Motor neuron (in vitro differentiated cells): ENCODE data around the gene MAPK11. TPM values are rescaled to one million over a fixed set of nuclear protein-coding genes. Genes with fewer than 3 reads are reported as not detected.

Experiments
- ATAC-seq, 8 experiments: fragments of 200-7000 bp; cut with Tn5 transposase; replicated peaks in 6 of 8; 2 replicates each; pipeline ENCODE4 v1.8.0; 2021; ENCODE audit warnings: mild to moderate bottlenecking in 8 of 8, moderate library complexity in 8 of 8
- H3K27ac ChIP-seq, 2 donors: fragments of 250-450 bp; sonication (Bioruptor Pico); 2 replicates each; pipeline ENCODE4 v1.9.0; 2021; ENCODE audit warnings: antibody characterized with exemption in 2 of 2, mild to moderate bottlenecking in 2 of 2, moderate library complexity in 1 of 2
- H3K4me1 ChIP-seq, 2 donors: fragments of 250-450 bp; sonication (Bioruptor Pico); replicated peaks in 1 of 2; 2 replicates each; pipeline ENCODE4 v1.6.1; 2021; ENCODE audit warnings: antibody characterized with exemption in 2 of 2, mild to moderate bottlenecking in 2 of 2, moderate library complexity in 1 of 2
- H3K4me3 ChIP-seq, 5 donors: fragments of 250-450 bp; sonication (Bioruptor Pico); 2 replicates each; pipeline ENCODE4 v1.9.0; 2021; ENCODE audit warnings: antibody characterized with exemption in 5 of 5, mild to moderate bottlenecking in 5 of 5, moderate library complexity in 4 of 5
- WGBS, 10 experiments: fragments of 450-650 bp; shearing (Covaris generic); methylation state at CpG; one replicate each; pipeline ENCODE4 v1.0.0; 2022; 5-methylcytosine and 5-hydroxymethylcytosine counted together
- in situ Hi-C, 9 experiments: fragments of 400-800 bp; cut with MboI; loops; one replicate each; pipeline ENCODE4 v1.15.0; 2021; ENCODE audit warnings: low sequenced_read_pairs in 9 of 9, low pct_unique_long_range_greater_than_20kb in 2 of 9; ENCODE audit not compliant: unreplicated experiment in 9 of 9
- total RNA-seq, 8 experiments: library from RNA; unstranded; fragments of 300-600 nt; gene quantifications; 2 replicates each; pipeline versions ENCODE4 v1.2.3 to v1.2.4, GENCODE V29; 2022

The MAPK11 gene
- total RNA-seq, 8 experiments from 2014 or later: 2.6 to 26.7 (median 15.9) TPM

GRCh38 chr22:50258361-50259292 is 11.6 kb downstream of the MAPK11 start:
- Histone ChIP-seq H3K4me1 (peaks cover 26 to 29% of the 10 kb centered on the region in 2 donors), H3K4me3 (no peak overlapping the region), H3K27ac (no peak overlapping the region)
- 20 to 100% (median 83%) methylated on average over 1 to 15 of the region's 24 CpGs; no CpG with 5 or more reads in 4 of the 10 experiments for WGBS, 10 experiments
- in situ Hi-C loops: no loop called here
- ATAC-seq: no peak

- in situ Hi-C loops: no loop called here
- H3K4me3 ChIP-seq: no peak overlapping the region
- no peak for ATAC-seq
- WGBS, 10 experiments: 100% methylated on average over 2 of the region's 31 CpGs; no CpG with 5 or more reads in 9 of the 10 experiments
- peaks cover 19 to 21% of the 10 kb centered on the region in 2 donors for H3K4me1 ChIP-seq
- no peak overlapping the region for H3K27ac ChIP-seq
Measured at GRCh38 chr22:50257451-50258360, 12.5 kb downstream of the MAPK11 start.

- ATAC-seq: no peak
- Histone ChIP-seq H3K4me1 (peaks cover 16 to 19% of the 10 kb centered on the region in 2 donors), H3K27ac (no peak overlapping the region), H3K4me3 (no peak overlapping the region)
- in situ Hi-C loops: no loop called here
- 100% methylated on average over 2 of the region's 16 CpGs; no CpG with 5 or more reads in 9 of the 10 experiments for WGBS, 10 experiments
Measured at GRCh38 chr22:50257041-50257440, 13.1 kb downstream of the MAPK11 start.

GRCh38 chr22:50256258-50256862 is 13.8 kb downstream of the MAPK11 start:
- Histone ChIP-seq H3K4me1 (peaks cover 22 to 24% of the 10 kb centered on the region in 2 donors), H3K27ac (no peak overlapping the region), H3K4me3 (no peak overlapping the region)
- in situ Hi-C loops: no loop called here
- ATAC-seq: no peak
- WGBS, 10 experiments: 80 to 90% methylated on average over 1 to 6 of the region's 12 CpGs; no CpG with 5 or more reads in 8 of the 10 experiments

- H3K4me3 ChIP-seq: no peak overlapping the region
- H3K27ac ChIP-seq: no peak overlapping the region
- WGBS, 10 experiments: no CpG with 5 or more reads among the region's 17 CpGs
- in situ Hi-C loops: no loop called here
- peaks cover 22 to 25% of the 10 kb centered on the region in 2 donors for H3K4me1 ChIP-seq
- no peak for ATAC-seq
Measured at GRCh38 chr22:50255607-50256006, 14.6 kb downstream of the MAPK11 start.

GRCh38 chr22:50255099-50255498 is 15.1 kb downstream of the MAPK11 start:
- Histone ChIP-seq H3K4me1 (peaks cover 22 to 25% of the 10 kb centered on the region in 2 donors), H3K4me3 (no peak overlapping the region), H3K27ac (no peak overlapping the region)
- in situ Hi-C loops: no loop called here
- 0 to 100% (median 85%) methylated on average over 1 to 7 of the region's 19 CpGs; no CpG with 5 or more reads in 6 of the 10 experiments for WGBS, 10 experiments
- no peak for ATAC-seq

GRCh38 chr22:50253941-50254340 is 16.2 kb downstream of the MAPK11 start:
- no peak overlapping the region for H3K27ac ChIP-seq
- no peak overlapping the region for H3K4me3 ChIP-seq
- no peak for ATAC-seq
- WGBS, 10 experiments: 10 to 83% (median 33%) methylated on average over 2 of the region's 8 CpGs; no CpG with 5 or more reads in 6 of the 10 experiments
- H3K4me1 ChIP-seq: peaks cover 20 to 22% of the 10 kb centered on the region in 2 donors
- in situ Hi-C loops: no loop called here

- ATAC-seq: peak in 2 of 8 experiments; percentile 4 to 13
- peaks cover 21 to 26% of the 10 kb centered on the region in 2 donors for H3K4me1 ChIP-seq
- no peak overlapping the region for H3K4me3 ChIP-seq
- WGBS, 10 experiments: 4 to 93% (median 80%) methylated on average over 1 to 4 of the region's 22 CpGs; no CpG with 5 or more reads in 5 of the 10 experiments
- no peak overlapping the region for H3K27ac ChIP-seq
- in situ Hi-C loops: no loop called here
Measured at GRCh38 chr22:50253046-50253915, 16.9 kb downstream of the MAPK11 start.

- in situ Hi-C loops: no loop called here
- peak overlapping the region in 1 of 2 donors; percentile 76 for H3K27ac ChIP-seq
- H3K4me3 ChIP-seq: no peak overlapping the region
Measured at GRCh38 chr22:50252082-50253045, 17.8 kb downstream of the MAPK11 start.

GRCh38 chr22:50251477-50252081 is 18.6 kb downstream of the MAPK11 start:
- H3K4me3 ChIP-seq: peak overlapping the region; percentile 40 to 50 (median 46)
- peak in 3 of 8 experiments; percentile 1 to 2 (median 1) for ATAC-seq
- H3K4me1 ChIP-seq: peaks cover 30 to 34% of the 10 kb centered on the region in 2 donors
- 0 to 6% methylated on average over 1 to 3 of the region's 36 CpGs; no CpG with 5 or more reads in 8 of the 10 experiments for WGBS, 10 experiments
- peak overlapping the region; percentile 65 to 76 for H3K27ac ChIP-seq
- in situ Hi-C loops: no loop called here

More at GRCh38 chr22:50252082-50253045, 17.8 kb downstream of the MAPK11 start:
- peaks cover 30 to 34% of the 10 kb centered on the region in 2 donors for H3K4me1 ChIP-seq
- ATAC-seq: peak; percentile 12 to 53 (median 39)
- 30 to 80% (median 70%) methylated on average over 1 to 8 of the region's 25 CpGs; no CpG with 5 or more reads in 6 of the 10 experiments for WGBS, 10 experiments
